ENCODE results near the gene FBRS. TPM values are rescaled to one million over a fixed set of nuclear protein-coding genes. Genes with fewer than 3 reads are reported as not detected.

Gene FBRS
- total and polyA plus RNA-seq, 10 of the 15 experiments (the other 5 are each of a cell fraction or from before 2014, with no cell fraction given) = 0.45 to 87.6 (median 14.6) TPM

GRCh38 chr16:30609926-30610839 lies 48.0 kb upstream of the FBRS start, which contains the start of gene ZNF689:
Gene ZNF689, minus strand, starts transcription at chr16:30610389. Its CDS starts 348 bp downstream, at chr16:30610041.
- Histone ChIP-seq H3K9me3 (replicated peaks; ENCODE audit: control insufficient read depth, insufficient read depth, low read length) (no peaks in the 10 kb centered on the region), H2AFZ (ENCODE audit: control insufficient read depth, low read depth, low read length) (peak within 1 kb of the TSS; percentile 97), H4K20me1 (ENCODE audit: control insufficient read depth, insufficient read depth) (no peaks in the 10 kb centered on the region), H3K27ac (ENCODE audit: control insufficient read depth, insufficient read depth) (peak within 1 kb of the TSS; percentile 96), H3K36me3 (ENCODE audit: control insufficient read depth in 2 of 2, insufficient read depth in 2 of 2, low read length in 1 of 2) (peaks cover 0 to 3% of the 10 kb centered on the region in 2 experiments; a peak in 2 of 4 replicates), H3K4me2 (ENCODE audit: control insufficient read depth, insufficient read depth) (peak within 1 kb of the TSS; percentile 48), H3K27me3 (replicated peaks in 1 of 2; ENCODE audit: control insufficient read depth in 2 of 2, insufficient read depth in 2 of 2, low read length in 1 of 2) (no peaks in the 10 kb centered on the region), H3K79me2 (ENCODE audit: control insufficient read depth, insufficient read depth, low read length) (peaks cover 15% of the 10 kb centered on the region), H3K9ac (ENCODE audit: control insufficient read depth, insufficient read depth, low read length) (peak within 1 kb of the TSS; percentile 100), H3K4me3 (peak within 1 kb of the TSS; percentile 98), H3K4me1 (ENCODE audit: control insufficient read depth, insufficient read depth, low read length) (peaks cover 4% of the 10 kb centered on the region)
- POLR2A ChIA-PET = interaction anchor here (0.6 to 2.6 kb wide), 12 partner anchors 9 to 239 kb away, joined by 3 to 7 read pairs (median 4); partner anchors contain the start of gene DCTPP1
- 2% methylated on average over 59 of the region's 63 CpGs for WGBS (ENCODE audit: insufficient coverage, insufficient replicate concordance, low lambda C conversion rate, missing lambda C conversion rate)
- CTCF ChIA-PET = interaction anchor here (0.7 to 5.1 kb wide), 9 partner anchors 12 to 181 kb away, joined by 3 to 54 read pairs (median 4); partner anchors contain the start of genes DCTPP1 and ZNF785
- DNase-seq (ENCODE audit: low read depth, low spot score) = peak; percentile 93
- peak; percentile 98 for FAIRE-seq
- RAD21 ChIA-PET (ENCODE audit: unreplicated experiment) = interaction anchor here (0.7 to 1.4 kb wide), 7 partner anchors 12 to 201 kb away, joined by 3 to 12 read pairs (median 4); partner anchors contain the start of genes DCTPP1, PRR14 and SEPHS2
- SMC1A ChIA-PET (ENCODE audit: uncharacterized antibody, unreplicated experiment) = interaction anchor here (0.7 to 3.4 kb wide), 6 partner anchors 10 to 181 kb away, joined by 3 to 16 read pairs (median 6); partner anchors contain the start of genes DCTPP1 and ZNF764
- intact Hi-C loops (cut with micrococcal nuclease; ENCODE audit: unreplicated experiment) (no loop called here), in situ Hi-C loops (cut with MboI) (no loop called here)
- TSS peak; percentile 88 for BruUV-seq (replicated peaks)
- ATAC-seq = peak; percentile 91
- TF ChIP-seq MYB (IDR thresholded peaks at IDR 0.05; ENCODE audit: borderline replicate concordance, low read depth, low read length) = peak; percentile 68; the same call in 1 of the 2 replicates
- TF ChIP-seq CHD1 (IDR thresholded peaks at IDR 0.05; ENCODE audit: low read depth, low read length) = 0 out of 2 replicates have a peak, but pooled peaks have one; percentile 73
- no peak for TF ChIP-seq POU2F2 (IDR thresholded peaks at IDR 0.05; ENCODE audit: borderline replicate concordance, low read depth, low read length)
- TF ChIP-seq SREBF2 (IDR thresholded peaks at IDR 0.05; ENCODE audit: low read length) = no peak
- TF ChIP-seq MEF2A (IDR thresholded peaks at IDR 0.05; ENCODE audit: insufficient read depth, low read depth, low read length) = no peak
- no peak; the same call in 1 of the 2 replicates for TF ChIP-seq STAT1 (conservative IDR thresholded peaks at IDR 0.05)
- peak; percentile 40; the same call in 1 of the 2 replicates for TF ChIP-seq ELK1 (IDR thresholded peaks at IDR 0.05; ENCODE audit: low read depth, low read length)
- peak; percentile 38; the same call in 1 of the 2 replicates for TF ChIP-seq PKNOX1 (IDR thresholded peaks at IDR 0.05)
- TF ChIP-seq FOXK2 (IDR thresholded peaks at IDR 0.05) = no peak
- 0 out of 4 replicates have a peak, but pooled peaks of 1 of the 2 experiments have one; percentile 36 for TF ChIP-seq SRF (IDR thresholded peaks at IDR 0.05; ENCODE audit: low read depth in 2 of 2, low read length in 2 of 2)
- peak; percentile 48 for TF ChIP-seq RUNX3 (IDR thresholded peaks at IDR 0.05; ENCODE audit: low read length)
- 0 out of 2 replicates have a peak, but pooled peaks have one; percentile 10 for TF ChIP-seq JUND (IDR thresholded peaks at IDR 0.05; ENCODE audit: low read depth, low read length)
- peak; percentile 47 for TF ChIP-seq E2F8 (IDR thresholded peaks at IDR 0.05; ENCODE audit: low read depth, partially characterized antibody)
- no peak for TF ChIP-seq BRCA1 (IDR thresholded peaks at IDR 0.05; ENCODE audit: low read depth, low read length)
- peak; percentile 33; the same call in 1 of the 2 replicates for TF ChIP-seq ATF7 (IDR thresholded peaks at IDR 0.05; ENCODE audit: low read depth)
- TF ChIP-seq HDAC2 (IDR thresholded peaks at IDR 0.05) = no peak
- peak; percentile 98 for TF ChIP-seq NFYB (IDR thresholded peaks at IDR 0.05; ENCODE audit: insufficient read depth, low read depth, low read length)
